Spleen (tissue), 11 donors: Measurements from ENCODE around the gene ACP5. TPM values are rescaled to one million over a fixed set of nuclear protein-coding genes. Genes with fewer than 3 reads are reported as not detected.

Source experiments
- DNase-seq: peaks from one replicate; pipeline ENCODE4 v3.0.0-alpha.2; 2020
- H3K27ac ChIP-seq, 8 donors: fragments of 200-600 bp; sonication (generic) in 7 of 8; 1 replicate in 4 of 8; 2 replicates in 4 of 8; pipeline versions ENCODE4 v1.5.0 to v1.8.0; 2016 to 2021; ENCODE audit warnings: inconsistent platforms in 4 of 8, mild to moderate bottlenecking in 4 of 8, moderate library complexity in 1 of 8
- H3K27me3 ChIP-seq, 7 donors: fragments of 200-600 bp; sonication (generic) in 6 of 7; replicated peaks in 1 of 7; 1 replicate in 4 of 7; 2 replicates in 3 of 7; pipeline versions ENCODE4 v1.5.0 to v1.8.0; 2016 to 2021; ENCODE audit warnings: inconsistent platforms in 3 of 7, mild to moderate bottlenecking in 1 of 7
- H3K36me3 ChIP-seq, 6 donors: fragments of 200-600 bp; sonication (generic) in 5 of 6; 1 replicate in 4 of 6; 2 replicates in 2 of 6; pipeline versions ENCODE4 v1.5.0 to v1.8.0; 2016 to 2021; ENCODE audit warnings: inconsistent platforms in 2 of 6
- H3K4me1 ChIP-seq, 6 donors: fragments of 200-600 bp; sonication (generic) in 5 of 6; 1 replicate in 3 of 6; 2 replicates in 3 of 6; pipeline versions ENCODE4 v1.5.0 to v1.8.0; 2016 to 2021; ENCODE audit warnings: inconsistent platforms in 3 of 6
- H3K4me3 ChIP-seq, 8 donors: fragments of 200-600 bp; sonication (generic) in 7 of 8; 1 replicate in 4 of 8; 2 replicates in 4 of 8; pipeline versions ENCODE4 v1.5.0 to v1.8.0; 2016 to 2021; ENCODE audit warnings: inconsistent platforms in 4 of 8, mild to moderate bottlenecking in 4 of 8, moderate library complexity in 2 of 8
- H3K9me3 ChIP-seq, 8 donors: fragments of 200-600 bp; sonication (generic) in 7 of 8; 1 replicate in 4 of 8; 2 replicates in 4 of 8; pipeline versions ENCODE4 v1.5.0 to v1.8.0; 2016 to 2021; ENCODE audit warnings: inconsistent platforms in 4 of 8
- CTCF ChIP-seq, 11 experiments: fragments of 200-600 bp in 7 of 11; fragments of 450-650 bp in 4 of 11; sonication (generic) in 4 of 11; IDR thresholded peaks in 8 of 11; conservative IDR thresholded peaks in 3 of 11; 1 replicate in 7 of 11; 2 replicates in 4 of 11; pipeline versions ENCODE4 v1.4.0 to v1.8.0; 2016 to 2021; ENCODE audit warnings: antibody characterized with exemption in 11 of 11, inconsistent platforms in 4 of 11, mild to moderate bottlenecking in 1 of 11
- POLR2A ChIP-seq, 3 donors: fragments of 450-650 bp; IDR thresholded peaks; one replicate each; pipeline ENCODE4 v1.5.1; 2017; ENCODE audit warnings: antibody characterized with exemption in 3 of 3, mild to moderate bottlenecking in 1 of 3
- POLR2AphosphoS5 ChIP-seq, 3 donors: sonication (generic); formaldehyde crosslinking; IDR thresholded peaks; one replicate each; pipeline ENCODE4 v1.5.1; 2017; ENCODE audit warnings: antibody characterized with exemption in 3 of 3
- WGBS, 5 donors: extraction: QIAGEN DNeasy Blood & Tissue Kit in 3 of 5; methylation state at CpG; one replicate each; pipeline versions ENCODE4 v1.1.5 to v1.1.7; 2013 to 2018; 5-methylcytosine and 5-hydroxymethylcytosine counted together
- intact Hi-C: fragments of 100-400 bp; cut with DNase I; formaldehyde crosslinking; loops from one replicate; pipeline ENCODE4 v1.15.0; 2023; ENCODE audit warnings: low total_unique reads
- polyA plus RNA-seq, 3 donors: library from polyadenylated mRNA; stranded (reverse); fragments of 200-250 nt; gene quantifications; one replicate each; pipeline ENCODE4 v1.2.1, GENCODE V29; 2013
- total RNA-seq, 7 donors: library from RNA; depleted of rRNA in 3 of 7; stranded (reverse); fragments of >200 nt in 3 of 7; fragmentation: NEBNext Ultra II Directional in 4 of 7; extraction: Animal tissue kit (Norgen Biotek cat#: 25700) in 4 of 7; gene quantifications; one replicate each; pipeline versions ENCODE4 v1.1.0 to v1.2.1, GENCODE V29; 2016 to 2021
- donor health status: healthy with polysubstance abuse.
- donor health status: DM: no; HTN: no; CAD: no; lungs with moderate emphysema.
- donor health status: DM: no; HTN: no; CAD: no.
- donor health status: Bipolar disorder and iron deficiency.
- donor health status: healthy.
- donor health status: DM: no; HTN: no; CAD: no.
- donor health status: DM: yes; HTN: yes; CAD: no.

Gene ACP5
- total and polyA plus RNA-seq, 10 donors, result 41.7 to 332 (median 69.2) TPM

DNA sequence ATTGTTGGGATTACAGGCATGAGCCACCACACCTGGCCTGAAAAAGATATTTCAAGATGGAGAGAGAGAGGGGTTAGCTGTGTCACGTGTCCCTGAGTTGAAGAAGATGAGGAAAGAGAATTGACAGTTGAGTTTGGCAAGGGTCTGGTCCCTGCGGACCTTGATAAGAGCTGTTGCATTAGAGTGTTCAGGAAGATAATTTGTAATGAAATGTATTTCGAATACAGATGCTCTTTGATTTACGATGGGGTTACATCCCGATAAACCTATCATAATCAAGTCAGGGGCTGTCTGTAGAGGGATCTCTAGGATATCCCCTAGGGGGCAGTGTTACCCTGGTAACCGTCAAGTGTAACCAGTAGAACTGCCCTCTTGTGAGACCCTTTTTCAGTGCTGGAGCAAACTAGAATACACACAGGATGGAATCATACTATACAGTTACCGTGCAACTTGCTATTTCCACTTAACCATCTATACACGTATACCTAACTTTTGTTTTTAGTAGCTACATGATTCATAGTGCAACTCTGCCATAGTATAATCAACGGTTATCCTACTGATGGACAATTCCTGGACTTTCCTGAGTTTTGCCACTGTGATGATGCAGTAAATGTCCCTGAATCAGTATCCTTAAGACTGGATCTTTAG is 16.9 kb downstream of the ACP5 start:
- no peak for DNase-seq
- peak overlapping the region in 4 of 8 donors; percentile 81 to 95 (median 90) for H3K4me3 ChIP-seq
- H3K27ac ChIP-seq, result peak overlapping the region in 6 of 8 donors; percentile 32 to 93 (median 86)
- peaks cover 0 to 18% (median under 1%) of the 10 kb centered on the region in 6 donors for H3K36me3 ChIP-seq
- intact Hi-C loops, result no loop called here
- H3K27me3 ChIP-seq, result no peaks in the 10 kb centered on the region
- peaks cover 25 to 93% (median 45%) of the 10 kb centered on the region in 6 donors for H3K4me1 ChIP-seq
- no peaks in the 10 kb centered on the region for H3K9me3 ChIP-seq
- TF ChIP-seq POLR2AphosphoS5 (IDR thresholded peaks at IDR 0.05) (no peak), CTCF (IDR thresholded peaks at IDR 0.05 in 8 of 11, conservative IDR thresholded peaks at IDR 0.05 in 3 of 11) (peak; percentile 61 to 88 (median 81))
- WGBS, 5 donors, result 7 to 11% (median 8%) methylated on average over 9 of the region's 9 CpGs

DNA sequence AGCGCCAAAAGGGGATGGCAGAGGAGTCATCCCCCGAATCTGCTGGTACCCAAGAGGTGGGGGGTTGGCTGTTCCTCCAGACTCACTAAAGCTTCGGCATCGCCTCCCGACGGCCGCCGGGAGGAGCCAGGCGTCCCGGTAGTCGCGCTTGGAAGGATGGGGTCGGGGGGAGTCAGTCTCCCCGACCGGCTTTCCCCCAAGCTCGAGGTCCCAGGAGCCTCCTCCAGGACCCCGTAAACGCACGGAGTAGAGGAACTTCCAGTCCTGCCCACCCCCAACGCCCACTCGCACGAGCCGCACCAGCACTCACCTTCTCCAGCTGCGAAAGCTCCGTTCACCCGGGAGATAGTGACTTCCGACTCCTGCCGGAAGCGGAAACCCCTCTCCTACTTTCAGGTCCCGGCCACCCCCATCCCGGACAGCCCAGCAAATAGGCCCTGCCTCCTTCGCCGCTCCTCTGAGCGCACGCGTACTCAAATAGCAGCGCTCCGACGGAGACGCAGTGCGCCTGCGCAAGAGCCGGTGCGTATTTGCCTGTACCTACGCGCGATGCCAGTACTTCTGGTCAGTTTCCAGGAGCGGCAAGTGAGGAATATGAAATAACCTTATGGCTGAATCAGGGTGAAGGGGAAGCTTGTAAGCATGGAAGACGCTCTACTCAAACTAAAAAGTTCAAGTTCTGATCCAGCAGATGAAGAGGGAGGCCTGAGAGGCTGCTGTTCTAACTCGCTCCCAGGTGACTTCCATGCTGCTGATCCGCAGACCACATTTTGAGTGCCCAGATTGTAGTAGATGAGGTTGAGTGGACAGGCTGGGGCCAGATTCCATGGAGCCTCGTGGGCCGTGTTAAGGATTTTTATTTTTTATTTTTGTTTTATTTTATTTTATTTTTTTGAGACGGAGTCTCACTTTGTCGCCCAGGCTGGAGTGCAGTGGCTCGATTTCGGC is 18.3 kb downstream of the ACP5 start, which contains the start of gene ELOF1:
Gene ELOF1, minus strand, starts transcription at position 350 of the 948 bp plus-strand sequence. CDS start 4,883 bp downstream, outside the sequence.
- peak; percentile 99 for DNase-seq
- WGBS, 5 donors, result 2 to 4% (median 3%) methylated on average over 32 to 57 of the region's 57 CpGs
- peaks cover 25 to 91% (median 44%) of the 10 kb centered on the region in 6 donors for H3K4me1 ChIP-seq

DNA sequence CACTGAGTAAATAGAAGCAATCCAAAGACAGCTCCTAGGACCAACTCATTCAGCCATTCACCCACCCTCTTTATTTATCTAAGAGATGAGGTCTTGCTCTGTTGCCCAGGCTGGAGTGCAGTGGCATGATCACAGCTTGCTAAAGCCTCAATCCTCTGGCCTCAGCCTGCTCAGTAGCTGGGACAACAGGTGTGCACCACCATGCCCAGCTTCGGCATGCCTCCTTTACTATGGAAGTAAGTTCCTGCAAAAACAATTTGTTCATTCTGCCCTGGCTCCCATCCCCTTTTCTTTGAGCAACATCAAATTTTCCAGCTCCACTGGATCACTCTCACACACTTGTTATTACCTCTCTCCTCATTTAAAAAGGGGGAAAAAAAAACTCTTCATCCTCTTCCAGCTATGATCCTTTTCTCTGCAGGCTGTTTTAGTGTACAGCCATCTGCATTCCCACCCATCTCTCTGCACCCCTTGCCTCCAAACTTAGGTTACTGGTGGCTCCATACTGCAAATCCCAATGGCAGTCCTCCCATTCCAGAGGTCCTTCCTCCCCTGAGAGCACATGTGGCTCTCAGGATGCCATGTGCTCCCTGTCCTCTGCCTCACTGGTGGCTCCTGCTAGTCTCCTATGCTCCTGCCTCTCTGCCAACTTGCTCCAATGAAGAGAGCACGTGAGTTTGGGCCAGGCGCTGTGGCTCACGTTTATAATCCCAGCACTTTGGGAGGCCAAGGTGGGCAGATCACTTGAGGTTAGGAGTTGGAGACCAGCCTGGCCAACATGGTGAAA is 20.6 kb downstream of the ACP5 start:
- Histone ChIP-seq H3K4me3 (no peak overlapping the region), H3K9me3 (no peaks in the 10 kb centered on the region), H3K27ac (no peak overlapping the region), H3K27me3 (no peaks in the 10 kb centered on the region), H3K36me3 (peaks cover 0 to 55% (median 28%) of the 10 kb centered on the region in 6 donors), H3K4me1 (peaks cover 25 to 85% (median 49%) of the 10 kb centered on the region in 6 donors)
- DNase-seq, result no peak
- WGBS, 5 donors, result 81 to 88% (median 84%) methylated on average over 4 of the region's 4 CpGs
- intact Hi-C loops, result no loop called here
- TF ChIP-seq POLR2A (IDR thresholded peaks at IDR 0.05) (no peak), CTCF (IDR thresholded peaks at IDR 0.05 in 8 of 11, conservative IDR thresholded peaks at IDR 0.05 in 3 of 11) (no peak), POLR2AphosphoS5 (IDR thresholded peaks at IDR 0.05) (no peak)

More for the DNA sequence above, 18.3 kb downstream of the ACP5 start, which contains the start of gene ELOF1:
- peaks cover 0 to 31% (median 11%) of the 10 kb centered on the region in 6 donors for H3K36me3 ChIP-seq
- peak within 1 kb of the TSS; percentile 74 to 93 (median 86) for H3K27ac ChIP-seq
- intact Hi-C loops, result no loop called here
- no peaks in the 10 kb centered on the region for H3K9me3 ChIP-seq
- no peaks in the 10 kb centered on the region for H3K27me3 ChIP-seq
- TF ChIP-seq POLR2A (IDR thresholded peaks at IDR 0.05) (peak in 2 of 3 donors; percentile 13 to 65), POLR2AphosphoS5 (IDR thresholded peaks at IDR 0.05) (peak; percentile 92 to 98 (median 97)), CTCF (IDR thresholded peaks at IDR 0.05 in 8 of 11, conservative IDR thresholded peaks at IDR 0.05 in 3 of 11) (peak in 2 of 11 experiments; percentile 3 to 10)
- peak within 1 kb of the TSS; percentile 81 to 100 (median 87) for H3K4me3 ChIP-seq
